GM23338 (cell line): ENCODE results near the gene ACOX3.
"Not testable (repeated sequence)": the region's sequence is repeated elsewhere in the genome, so short reads cannot be mapped to it uniquely, and the experiment has no call there.

Source experiments
- CREB1 ChIP-seq: fragments of 250-450 bp; sonication (Bioruptor Pico); IDR thresholded peaks from 2 replicates; pipeline ENCODE4 v1.5.0; 2020; ENCODE audit warnings: low read depth, mild to moderate bottlenecking, moderate library complexity
- CTCF ChIP-seq, 2 experiments: fragments of 200-600 bp in 1 of 2; sonication (generic) in 1 of 2; conservative IDR thresholded peaks; 2 replicates each; pipeline versions ENCODE4 v1.5.1 to v1.6.1; 2016 to 2017; ENCODE audit warnings: antibody characterized with exemption in 2 of 2, low read depth in 2 of 2, mild to moderate bottlenecking in 2 of 2, moderate library complexity in 1 of 2
- EZH2 ChIP-seq: fragments of 200-600 bp; sonication (generic); IDR thresholded peaks from one replicate; pipeline ENCODE4 v1.8.0; 2017; ENCODE audit warnings: antibody characterized with exemption, mild to moderate bottlenecking, low read depth; ENCODE audit not compliant: unreplicated experiment
- JUNB ChIP-seq: IDR thresholded peaks from one replicate; pipeline ENCODE4 v1.6.1; 2016; ENCODE audit warnings: antibody characterized with exemption; ENCODE audit not compliant: unreplicated experiment
- NANOG ChIP-seq: IDR thresholded peaks from 2 replicates; pipeline ENCODE4 v1.6.1; 2016; ENCODE audit warnings: antibody characterized with exemption, borderline replicate concordance
- POLR2AphosphoS5 ChIP-seq: IDR thresholded peaks from 2 replicates; pipeline ENCODE4 v1.6.1; 2016; ENCODE audit warnings: antibody characterized with exemption, low read depth
- REST ChIP-seq: IDR thresholded peaks from one replicate; pipeline ENCODE4 v1.6.1; 2018; ENCODE audit warnings: antibody characterized with exemption; ENCODE audit not compliant: unreplicated experiment
- TF ChIP-seq, protein P1 (sequence below): IDR thresholded peaks from 2 replicates; pipeline ENCODE4 v1.6.1; 2016; ENCODE audit warnings: antibody characterized with exemption

- not testable (repeated sequence) for TF ChIP-seq CTCF (conservative IDR thresholded peaks at IDR 0.05; ENCODE audit: low read depth in 2 of 2); REST; EZH2; NANOG; POLR2AphosphoS5; CREB1; JUNB
- TF ChIP-seq, protein P1, sequence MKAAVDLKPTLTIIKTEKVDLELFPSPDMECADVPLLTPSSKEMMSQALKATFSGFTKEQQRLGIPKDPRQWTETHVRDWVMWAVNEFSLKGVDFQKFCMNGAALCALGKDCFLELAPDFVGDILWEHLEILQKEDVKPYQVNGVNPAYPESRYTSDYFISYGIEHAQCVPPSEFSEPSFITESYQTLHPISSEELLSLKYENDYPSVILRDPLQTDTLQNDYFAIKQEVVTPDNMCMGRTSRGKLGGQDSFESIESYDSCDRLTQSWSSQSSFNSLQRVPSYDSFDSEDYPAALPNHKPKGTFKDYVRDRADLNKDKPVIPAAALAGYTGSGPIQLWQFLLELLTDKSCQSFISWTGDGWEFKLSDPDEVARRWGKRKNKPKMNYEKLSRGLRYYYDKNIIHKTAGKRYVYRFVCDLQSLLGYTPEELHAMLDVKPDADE: not testable (repeated sequence)
These were observed 46.1 kb upstream of the ACOX3 start for GRCh38 chr4:8486643-8487042.
